Measurements from ENCODE around the gene CMTR2. TPM values are rescaled to one million over a fixed set of nuclear protein-coding genes. Genes with fewer than 3 reads are reported as not detected.

The CMTR2 gene
- total and polyA plus RNA-seq, 9 donors, result 17.2 to 28.9 (median 20.0) TPM

DNA sequence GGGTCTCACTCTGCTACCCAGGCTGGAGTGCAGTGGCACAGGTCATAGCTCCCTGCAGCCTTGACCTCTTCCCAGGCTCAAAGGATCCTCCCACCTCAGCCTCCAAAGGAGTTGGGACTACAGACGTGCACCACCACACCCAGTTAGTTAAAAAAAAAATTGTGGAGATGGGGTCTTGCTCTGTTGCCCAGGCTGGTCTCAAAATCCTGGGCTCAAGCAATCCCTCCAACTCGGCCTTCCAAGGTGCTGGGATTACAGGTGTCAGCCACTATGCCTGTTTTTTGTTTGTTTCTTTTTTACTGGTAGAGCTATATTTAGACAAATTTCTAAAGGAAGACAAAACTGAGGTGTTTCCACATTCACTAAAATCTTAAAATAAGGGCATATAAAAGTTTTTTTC lies 1.7 kb downstream of the CMTR2 start:
- Histone ChIP-seq H3K4me1 (ENCODE audit: control insufficient read depth, insufficient read depth, low read length) (peaks cover 7% of the 10 kb centered on the region), H3K9me3 (replicated peaks; ENCODE audit: control insufficient read depth, low read depth, low read length) (no peaks in the 10 kb centered on the region)
- no CpG with 5 or more reads among the region's 2 CpGs for WGBS (ENCODE audit: insufficient coverage)

DNA sequence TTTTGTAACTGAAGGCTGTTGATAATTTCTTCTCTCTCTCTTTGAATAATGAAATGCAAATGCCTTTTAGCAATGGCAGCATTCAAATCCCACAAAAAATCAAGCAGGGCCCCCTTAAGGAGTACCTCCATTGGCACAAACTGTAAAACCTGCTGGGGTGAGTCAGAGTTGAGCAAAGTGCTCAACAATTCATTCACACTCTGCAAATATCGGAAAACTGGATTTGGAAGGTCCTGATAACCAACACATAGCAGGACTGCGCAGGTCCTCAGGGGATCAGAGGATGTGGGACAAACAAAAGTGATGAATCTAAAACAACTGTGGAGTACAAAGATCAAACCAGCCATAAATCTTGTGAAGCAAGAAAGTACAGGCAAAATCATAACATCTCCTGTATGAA lies 5.6 kb downstream of the CMTR2 start:
- WGBS (ENCODE audit: insufficient coverage), result no CpG with 5 or more reads among the region's 2 CpGs
- H3K4me3 ChIP-seq (ENCODE audit: low read length), result no peak overlapping the region
- no peak for DNase-seq
- no peaks in the 10 kb centered on the region for H3K9me3 ChIP-seq (replicated peaks; ENCODE audit: control insufficient read depth, low read depth, low read length)
- no peaks in the 10 kb centered on the region for H3K27me3 ChIP-seq (ENCODE audit: control insufficient read depth, insufficient read depth, low read length)
- peaks cover 23% of the 10 kb centered on the region for H3K36me3 ChIP-seq (ENCODE audit: control insufficient read depth, insufficient read depth, low read length)
- no peak overlapping the region for H3K27ac ChIP-seq (ENCODE audit: low read length)
- peaks cover 7% of the 10 kb centered on the region for H3K4me1 ChIP-seq (ENCODE audit: control insufficient read depth, insufficient read depth, low read length)

More for the DNA sequence above, 1.7 kb downstream of the CMTR2 start:
- Histone ChIP-seq H3K4me3 (ENCODE audit: low read length) (no peak overlapping the region), H3K36me3 (ENCODE audit: control insufficient read depth, insufficient read depth, low read length) (peaks cover 23% of the 10 kb centered on the region), H3K27ac (ENCODE audit: low read length) (no peak overlapping the region), H3K27me3 (ENCODE audit: control insufficient read depth, insufficient read depth, low read length) (no peaks in the 10 kb centered on the region)
- no peak for DNase-seq

DNA sequence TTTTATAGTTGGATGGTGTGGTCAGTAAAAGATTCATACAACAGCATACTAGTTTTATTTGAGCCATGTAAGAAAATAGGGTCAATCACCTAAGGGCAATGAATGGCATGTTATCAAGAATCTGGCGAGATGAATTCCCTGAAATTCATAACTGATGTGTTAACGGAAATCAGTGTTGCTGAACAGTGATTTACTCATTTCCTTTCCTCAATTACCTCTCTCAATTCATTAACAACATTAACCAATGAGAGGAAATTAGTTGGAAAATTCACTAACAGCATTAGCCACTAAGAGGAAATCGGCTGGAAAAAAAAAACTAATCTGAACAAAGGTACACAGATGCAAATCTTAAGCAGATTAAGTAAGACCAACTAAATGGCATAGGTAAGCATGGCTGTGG lies 6.3 kb downstream of the CMTR2 start:
- WGBS (ENCODE audit: insufficient coverage), result no CpG with 5 or more reads among the region's 3 CpGs
- Histone ChIP-seq H3K4me3 (ENCODE audit: low read length) (no peak overlapping the region), H3K36me3 (ENCODE audit: control insufficient read depth, insufficient read depth, low read length) (peaks cover 23% of the 10 kb centered on the region), H3K4me1 (ENCODE audit: control insufficient read depth, insufficient read depth, low read length) (peaks cover 4% of the 10 kb centered on the region), H3K27me3 (ENCODE audit: control insufficient read depth, insufficient read depth, low read length) (no peaks in the 10 kb centered on the region), H3K9me3 (replicated peaks; ENCODE audit: control insufficient read depth, low read depth, low read length) (no peaks in the 10 kb centered on the region), H3K27ac (ENCODE audit: low read length) (no peak overlapping the region)
- DNase-seq, result no peak

DNA sequence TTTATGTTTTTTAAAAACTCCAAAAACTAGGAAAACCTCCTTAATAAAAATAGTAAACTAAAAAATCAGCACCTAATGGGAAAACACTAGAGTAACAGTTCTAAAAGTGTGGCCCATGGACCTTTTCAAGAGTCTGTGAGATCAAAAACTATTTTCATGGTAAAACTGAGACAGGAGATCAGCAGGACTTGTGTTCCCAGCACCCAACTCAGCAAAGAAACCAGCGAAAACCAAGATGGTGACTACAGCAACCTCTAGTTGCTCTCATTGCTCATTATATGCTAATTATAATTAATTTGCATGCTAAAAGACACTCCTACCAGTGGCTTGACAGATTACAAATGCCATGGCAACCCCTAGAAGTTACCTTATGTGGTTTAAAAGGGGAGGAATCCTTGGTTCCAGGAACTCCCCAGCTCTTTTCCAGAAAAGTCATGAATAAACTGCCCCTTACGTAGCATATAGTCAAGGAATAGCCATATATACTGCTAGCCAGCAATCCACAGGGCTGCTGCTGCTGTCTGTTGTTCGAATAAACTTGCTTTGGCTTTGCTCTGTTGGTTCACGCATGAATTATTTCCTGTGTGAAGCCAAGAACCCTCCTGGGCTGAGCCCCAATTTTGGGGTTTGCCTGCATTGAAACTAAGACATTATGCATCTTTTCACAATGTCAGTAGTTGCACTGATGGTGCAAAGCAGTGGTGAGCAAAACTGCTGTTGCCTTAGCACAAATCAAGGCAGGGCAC lies 12.4 kb downstream of the CMTR2 start:
- DNase-seq, result no peak
- Histone ChIP-seq H3K4me3 (ENCODE audit: low read length) (no peak overlapping the region), H3K36me3 (ENCODE audit: control insufficient read depth, insufficient read depth, low read length) (no peaks in the 10 kb centered on the region), H3K4me1 (ENCODE audit: control insufficient read depth, insufficient read depth, low read length) (no peaks in the 10 kb centered on the region), H3K27me3 (ENCODE audit: control insufficient read depth, insufficient read depth, low read length) (no peaks in the 10 kb centered on the region), H3K9me3 (replicated peaks; ENCODE audit: control insufficient read depth, low read depth, low read length) (peaks cover 7% of the 10 kb centered on the region), H3K27ac (ENCODE audit: low read length) (no peak overlapping the region)
- 88% methylated on average over 3 of the region's 4 CpGs for WGBS (ENCODE audit: insufficient coverage)

DNA sequence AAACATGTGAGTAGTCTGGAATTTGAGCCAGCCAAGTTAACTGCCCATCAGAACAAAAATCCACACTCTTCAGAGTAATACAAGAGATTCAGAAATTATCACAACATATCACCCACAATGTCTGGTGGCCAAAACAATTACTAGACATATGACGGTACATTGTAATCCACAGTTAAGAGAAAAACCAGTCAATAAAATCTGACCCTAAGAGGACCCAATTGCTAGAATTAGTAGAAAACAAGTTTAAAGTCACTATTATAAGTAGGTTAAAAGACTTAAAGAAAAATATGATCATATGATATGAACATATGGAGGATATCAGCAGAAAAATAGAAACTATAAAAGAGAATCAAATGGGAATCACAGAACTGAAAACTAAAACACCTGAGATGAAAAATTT lies 15.8 kb downstream of the CMTR2 start:
- H3K36me3 ChIP-seq (ENCODE audit: control insufficient read depth, insufficient read depth, low read length), result no peaks in the 10 kb centered on the region
- no peak overlapping the region for H3K4me3 ChIP-seq (ENCODE audit: low read length)
- no CpG with 5 or more reads among the region's 1 CpG for WGBS (ENCODE audit: insufficient coverage)
- peaks cover 7% of the 10 kb centered on the region for H3K9me3 ChIP-seq (replicated peaks; ENCODE audit: control insufficient read depth, low read depth, low read length)
- no peaks in the 10 kb centered on the region for H3K27me3 ChIP-seq (ENCODE audit: control insufficient read depth, insufficient read depth, low read length)
- DNase-seq, result no peak
- H3K27ac ChIP-seq (ENCODE audit: low read length), result no peak overlapping the region
- no peaks in the 10 kb centered on the region for H3K4me1 ChIP-seq (ENCODE audit: control insufficient read depth, insufficient read depth, low read length)

DNA sequence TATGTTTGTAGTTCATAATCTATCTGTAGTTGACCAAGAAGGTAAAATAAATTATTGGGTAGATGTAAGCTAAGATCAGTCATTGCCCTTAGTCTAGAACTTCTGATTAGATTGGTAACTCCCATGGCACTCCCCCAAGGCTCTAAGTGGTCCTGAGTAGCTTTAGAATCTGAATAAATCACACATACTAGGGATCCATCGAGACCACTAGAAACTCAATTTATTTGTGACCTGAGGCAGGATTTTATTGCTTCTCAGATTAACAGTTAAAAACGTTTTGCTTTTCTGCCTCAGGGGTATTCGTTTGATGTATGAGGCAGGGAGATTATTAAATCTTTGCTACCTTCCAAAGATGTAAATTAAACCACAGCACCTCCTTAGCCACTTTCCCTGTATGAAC lies 24.9 kb downstream of the CMTR2 start:
- Histone ChIP-seq H3K27me3 (ENCODE audit: control insufficient read depth, insufficient read depth, low read length) (peaks cover 4% of the 10 kb centered on the region), H3K36me3 (ENCODE audit: control insufficient read depth, insufficient read depth, low read length) (no peaks in the 10 kb centered on the region), H3K4me1 (ENCODE audit: control insufficient read depth, insufficient read depth, low read length) (no peaks in the 10 kb centered on the region), H3K4me3 (ENCODE audit: low read length) (no peak overlapping the region), H3K9me3 (replicated peaks; ENCODE audit: control insufficient read depth, low read depth, low read length) (no peaks in the 10 kb centered on the region), H3K27ac (ENCODE audit: low read length) (no peak overlapping the region)
- WGBS (ENCODE audit: insufficient coverage), result no CpG with 5 or more reads among the region's 3 CpGs
- no peak for DNase-seq

DNA sequence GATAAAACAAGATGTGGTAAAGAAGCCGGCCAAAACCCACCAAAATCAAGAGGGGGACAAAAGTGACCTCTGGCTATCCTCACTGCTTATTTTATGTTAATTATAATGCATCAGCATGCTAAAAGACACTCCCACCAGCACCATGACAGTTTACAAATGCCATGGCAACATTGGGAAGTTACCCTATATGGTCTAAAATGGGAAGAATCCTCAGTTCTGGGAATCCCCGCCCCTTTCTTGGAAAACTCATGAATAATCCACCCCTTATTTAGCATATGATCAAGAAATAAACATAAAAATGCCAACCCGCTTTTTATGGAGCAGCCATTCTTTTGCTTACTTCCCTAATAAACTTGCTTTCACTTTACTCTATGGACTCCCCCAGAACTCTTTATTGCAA lies 25.6 kb downstream of the CMTR2 start:
- no peak for DNase-seq
- no CpG with 5 or more reads among the region's 3 CpGs for WGBS (ENCODE audit: insufficient coverage)
- peaks cover 1% of the 10 kb centered on the region for H3K4me1 ChIP-seq (ENCODE audit: control insufficient read depth, insufficient read depth, low read length)
- no peak overlapping the region for H3K27ac ChIP-seq (ENCODE audit: low read length)
- no peak overlapping the region for H3K4me3 ChIP-seq (ENCODE audit: low read length)
- H3K36me3 ChIP-seq (ENCODE audit: control insufficient read depth, insufficient read depth, low read length), result no peaks in the 10 kb centered on the region
- H3K27me3 ChIP-seq (ENCODE audit: control insufficient read depth, insufficient read depth, low read length), result peaks cover 4% of the 10 kb centered on the region
- no peaks in the 10 kb centered on the region for H3K9me3 ChIP-seq (replicated peaks; ENCODE audit: control insufficient read depth, low read depth, low read length)

DNA sequence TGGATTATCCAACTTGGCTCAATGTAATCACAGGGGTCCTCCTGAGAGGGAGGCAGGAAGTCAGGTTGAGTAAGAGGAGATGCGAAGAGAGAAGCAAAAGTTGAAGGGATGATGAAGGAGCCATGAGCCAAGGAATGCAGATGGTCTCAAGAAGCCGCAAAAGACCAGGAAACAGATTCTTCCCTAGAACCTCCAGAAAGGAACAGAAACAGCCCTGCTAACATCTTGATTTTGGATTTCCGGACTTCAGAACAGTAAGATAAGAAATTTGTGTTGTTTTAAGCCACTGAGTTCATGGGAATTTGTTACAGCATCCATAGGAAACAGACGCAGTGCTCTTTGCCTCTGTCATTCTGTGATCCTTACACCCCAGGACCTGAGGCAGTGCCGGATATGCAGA lies 26.8 kb downstream of the CMTR2 start:
- Histone ChIP-seq H3K9me3 (replicated peaks; ENCODE audit: control insufficient read depth, low read depth, low read length) (no peaks in the 10 kb centered on the region), H3K36me3 (ENCODE audit: control insufficient read depth, insufficient read depth, low read length) (no peaks in the 10 kb centered on the region), H3K4me1 (ENCODE audit: control insufficient read depth, insufficient read depth, low read length) (peaks cover 2% of the 10 kb centered on the region), H3K27ac (ENCODE audit: low read length) (no peak overlapping the region), H3K27me3 (ENCODE audit: control insufficient read depth, insufficient read depth, low read length) (peaks cover 4% of the 10 kb centered on the region), H3K4me3 (ENCODE audit: low read length) (no peak overlapping the region)
- DNase-seq, result no peak
- WGBS (ENCODE audit: insufficient coverage), result 100% methylated on average over 2 of the region's 5 CpGs

DNA sequence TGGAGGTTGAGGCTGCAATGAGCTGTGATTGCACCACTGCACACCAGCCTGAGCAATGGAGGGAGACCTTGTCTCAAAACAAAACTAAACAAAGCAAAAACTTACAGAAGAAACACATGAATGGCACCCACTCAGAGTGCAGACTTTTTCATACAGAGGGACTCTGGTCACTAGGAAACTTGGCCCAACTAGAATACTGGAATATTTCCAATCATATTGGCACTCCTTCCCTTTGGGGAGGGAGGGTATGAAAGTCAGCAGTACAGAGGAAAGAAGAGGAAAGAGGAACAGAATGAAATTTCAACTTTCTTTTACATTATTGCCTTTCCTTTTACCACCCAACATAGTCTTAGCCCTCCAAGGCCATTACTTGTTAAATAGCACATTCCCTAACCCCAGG lies 28.2 kb downstream of the CMTR2 start:
- peak; percentile 13 for DNase-seq
- H3K36me3 ChIP-seq (ENCODE audit: control insufficient read depth, insufficient read depth, low read length), result no peaks in the 10 kb centered on the region
- peaks cover 4% of the 10 kb centered on the region for H3K27me3 ChIP-seq (ENCODE audit: control insufficient read depth, insufficient read depth, low read length)
- peaks cover 5% of the 10 kb centered on the region for H3K4me1 ChIP-seq (ENCODE audit: control insufficient read depth, insufficient read depth, low read length)
- no peak overlapping the region for H3K27ac ChIP-seq (ENCODE audit: low read length)
- H3K4me3 ChIP-seq (ENCODE audit: low read length), result no peak overlapping the region
- no peaks in the 10 kb centered on the region for H3K9me3 ChIP-seq (replicated peaks; ENCODE audit: control insufficient read depth, low read depth, low read length)

DNA sequence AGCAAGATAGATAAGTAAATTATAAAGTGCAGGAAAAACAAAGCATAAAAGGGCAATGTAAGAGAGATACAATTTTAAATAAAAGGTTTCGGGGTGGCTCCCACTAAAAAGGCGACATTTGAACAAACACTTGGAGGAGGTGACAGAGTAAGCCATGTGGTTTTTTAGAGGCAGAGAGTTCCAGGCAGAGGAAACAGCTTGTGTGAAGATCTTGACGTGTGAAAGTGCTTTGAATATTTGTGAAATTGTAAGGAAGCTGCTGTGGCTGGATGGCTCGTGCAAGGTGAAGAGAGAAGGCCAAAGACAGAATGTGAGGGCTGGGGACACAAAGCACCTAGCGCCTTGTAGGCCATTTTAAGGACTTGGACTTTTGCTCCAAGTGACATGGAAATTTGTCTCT lies 30.1 kb downstream of the CMTR2 start:
- Histone ChIP-seq H3K9me3 (replicated peaks; ENCODE audit: control insufficient read depth, low read depth, low read length) (no peaks in the 10 kb centered on the region), H3K36me3 (ENCODE audit: control insufficient read depth, insufficient read depth, low read length) (no peaks in the 10 kb centered on the region), H3K27ac (ENCODE audit: low read length) (no peak overlapping the region), H3K27me3 (ENCODE audit: control insufficient read depth, insufficient read depth, low read length) (peaks cover 4% of the 10 kb centered on the region), H3K4me1 (ENCODE audit: control insufficient read depth, insufficient read depth, low read length) (peaks cover 16% of the 10 kb centered on the region), H3K4me3 (ENCODE audit: low read length) (no peak overlapping the region)
- WGBS (ENCODE audit: insufficient coverage), result 75% methylated on average over 4 of the region's 5 CpGs
- DNase-seq, result peak; percentile 3

DNA sequence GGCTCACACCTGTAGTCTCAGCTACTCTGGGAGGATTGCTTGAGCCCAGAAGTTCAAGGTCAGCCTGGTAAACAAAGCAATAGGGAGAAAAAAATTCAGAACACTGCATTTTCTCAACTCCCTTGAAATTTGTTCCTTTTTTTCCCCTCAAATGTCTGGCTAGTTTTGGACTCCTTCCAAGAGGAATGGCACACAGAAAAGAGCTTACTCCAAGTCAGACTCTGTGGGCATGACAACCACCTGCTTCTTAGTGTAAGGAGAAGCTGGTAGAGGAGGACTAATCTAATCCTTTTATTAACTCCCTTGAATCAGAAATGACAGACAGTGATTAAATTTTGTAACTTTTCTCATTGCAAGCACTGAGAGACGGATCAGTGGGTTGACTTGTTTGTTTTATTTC lies 30.8 kb downstream of the CMTR2 start:
- peaks cover 16% of the 10 kb centered on the region for H3K4me1 ChIP-seq (ENCODE audit: control insufficient read depth, insufficient read depth, low read length)
- H3K4me3 ChIP-seq (ENCODE audit: low read length), result no peak overlapping the region
- H3K27me3 ChIP-seq (ENCODE audit: control insufficient read depth, insufficient read depth, low read length), result peaks cover 4% of the 10 kb centered on the region
- no peak overlapping the region for H3K27ac ChIP-seq (ENCODE audit: low read length)
- H3K36me3 ChIP-seq (ENCODE audit: control insufficient read depth, insufficient read depth, low read length), result no peaks in the 10 kb centered on the region
- no peaks in the 10 kb centered on the region for H3K9me3 ChIP-seq (replicated peaks; ENCODE audit: control insufficient read depth, low read depth, low read length)
- no CpG with 5 or more reads among the region's 1 CpG for WGBS (ENCODE audit: insufficient coverage)
- peak; percentile 67 for DNase-seq
